ENCODE results near the gene SLC29A4. TPM values are rescaled to one million over a fixed set of nuclear protein-coding genes. Genes with fewer than 3 reads are reported as not detected.
"Not testable (repeated sequence)": the region's sequence is repeated elsewhere in the genome, so short reads cannot be mapped to it uniquely, and the experiment has no call there.

Gene SLC29A4, protein sequence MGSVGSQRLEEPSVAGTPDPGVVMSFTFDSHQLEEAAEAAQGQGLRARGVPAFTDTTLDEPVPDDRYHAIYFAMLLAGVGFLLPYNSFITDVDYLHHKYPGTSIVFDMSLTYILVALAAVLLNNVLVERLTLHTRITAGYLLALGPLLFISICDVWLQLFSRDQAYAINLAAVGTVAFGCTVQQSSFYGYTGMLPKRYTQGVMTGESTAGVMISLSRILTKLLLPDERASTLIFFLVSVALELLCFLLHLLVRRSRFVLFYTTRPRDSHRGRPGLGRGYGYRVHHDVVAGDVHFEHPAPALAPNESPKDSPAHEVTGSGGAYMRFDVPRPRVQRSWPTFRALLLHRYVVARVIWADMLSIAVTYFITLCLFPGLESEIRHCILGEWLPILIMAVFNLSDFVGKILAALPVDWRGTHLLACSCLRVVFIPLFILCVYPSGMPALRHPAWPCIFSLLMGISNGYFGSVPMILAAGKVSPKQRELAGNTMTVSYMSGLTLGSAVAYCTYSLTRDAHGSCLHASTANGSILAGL
- total RNA-seq: 1 to 10 TPM; 1.6 to 3.1 TPM

DNA sequence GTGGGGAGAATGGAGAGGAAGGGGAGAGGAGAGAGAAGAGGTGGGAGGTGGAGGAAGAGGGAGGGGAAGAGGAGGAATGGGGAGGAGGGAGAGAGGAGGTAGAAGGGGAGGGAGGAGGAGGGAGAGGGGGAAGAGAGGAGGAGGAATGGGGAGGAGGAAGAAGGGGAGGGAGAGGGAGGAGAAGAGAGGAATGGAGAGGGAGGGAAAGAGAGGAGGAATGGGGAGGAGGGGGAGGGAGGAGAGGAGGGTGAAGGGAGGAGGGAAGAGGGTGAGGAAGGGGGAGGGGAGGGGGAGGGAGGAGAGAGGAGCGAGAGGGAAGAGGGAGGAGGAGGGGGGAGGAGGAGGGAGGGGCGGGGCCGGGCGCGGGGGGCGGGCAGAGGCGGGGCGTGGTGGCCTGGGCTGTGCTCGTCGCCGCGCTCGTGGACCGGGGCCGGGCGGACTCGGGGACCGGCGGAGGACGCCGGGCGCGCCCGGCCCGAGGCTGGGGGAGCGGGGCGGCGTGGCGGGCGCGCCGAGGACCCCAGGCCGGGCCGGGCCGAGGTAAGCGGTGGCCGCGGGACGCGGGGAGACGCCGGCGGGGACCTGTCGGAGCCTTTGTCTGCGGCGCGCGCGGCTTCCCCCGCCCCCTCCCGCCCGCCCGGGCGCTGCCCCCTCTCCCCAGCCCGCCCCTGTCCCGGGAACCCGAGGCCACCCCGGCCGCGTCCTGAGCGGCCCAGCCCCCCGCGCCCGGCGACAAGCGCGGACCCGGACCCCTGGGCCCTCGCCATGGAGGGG is at the start of gene SLC29A4:
SLC29A4 (plus strand) TSS at position 401 of the 774 bp plus-strand sequence. CDS start 4,874 bp downstream, outside the sequence.
- Mint-ChIP-seq H3K36me3 (no peaks in the 10 kb centered on the region), H3K9me3 (no peaks in the 10 kb centered on the region), H3K4me1 (no peaks in the 10 kb centered on the region), H3K27me3 (peaks cover 13% of the 10 kb centered on the region), H3K27ac (no peak within 1 kb of the TSS), H3K4me3 (no peak within 1 kb of the TSS)
- DNase-seq (peak; percentile 53), ATAC-seq (ENCODE audit: low read depth) (peak; percentile 67)
- POLR2A ChIA-PET: no interaction called here

- POLR2A ChIA-PET: interaction anchor here (0.6 kb wide), 1 partner anchor 546 kb away, joined by 7 read pairs; the partner anchor contains the start of gene RNF216
- no peak for ATAC-seq (ENCODE audit: low read depth)
- Mint-ChIP-seq H3K4me1 (peaks cover 19% of the 10 kb centered on the region), H3K27ac (no peak overlapping the region), H3K27me3 (peaks cover 17% of the 10 kb centered on the region), H3K36me3 (peaks cover 11% of the 10 kb centered on the region), H3K4me3 (no peak overlapping the region), H3K9me3 (no peaks in the 10 kb centered on the region)
- no peak for DNase-seq
Measured at GRCh38 chr7:5234852-5235831, 47.6 kb upstream of the SLC29A4 start.

- H3K36me3 Mint-ChIP-seq: no peaks in the 10 kb centered on the region
- POLR2A ChIA-PET: no interaction called here
Measured at GRCh38 chr7:5237286-5237685, 45.5 kb upstream of the SLC29A4 start.

GRCh38 chr7:5238500-5238899 is 44.2 kb upstream of the SLC29A4 start:
- no peaks in the 10 kb centered on the region for H3K9me3 Mint-ChIP-seq
- DNase-seq: no peak
- peaks cover 22% of the 10 kb centered on the region for H3K4me1 Mint-ChIP-seq
- peaks cover 39% of the 10 kb centered on the region for H3K27me3 Mint-ChIP-seq
- no peak overlapping the region for H3K27ac Mint-ChIP-seq
- POLR2A ChIA-PET: no interaction called here
- no peaks in the 10 kb centered on the region for H3K36me3 Mint-ChIP-seq
- no peak for ATAC-seq (ENCODE audit: low read depth)
- no peak overlapping the region for H3K4me3 Mint-ChIP-seq

More at GRCh38 chr7:5237286-5237685, 45.5 kb upstream of the SLC29A4 start:
- no peak for ATAC-seq (ENCODE audit: low read depth)
- no peak overlapping the region for H3K27ac Mint-ChIP-seq
- peaks cover 22% of the 10 kb centered on the region for H3K4me1 Mint-ChIP-seq
- no peaks in the 10 kb centered on the region for H3K9me3 Mint-ChIP-seq
- no peak overlapping the region for H3K4me3 Mint-ChIP-seq
- DNase-seq: no peak
- peaks cover 39% of the 10 kb centered on the region for H3K27me3 Mint-ChIP-seq

DNA sequence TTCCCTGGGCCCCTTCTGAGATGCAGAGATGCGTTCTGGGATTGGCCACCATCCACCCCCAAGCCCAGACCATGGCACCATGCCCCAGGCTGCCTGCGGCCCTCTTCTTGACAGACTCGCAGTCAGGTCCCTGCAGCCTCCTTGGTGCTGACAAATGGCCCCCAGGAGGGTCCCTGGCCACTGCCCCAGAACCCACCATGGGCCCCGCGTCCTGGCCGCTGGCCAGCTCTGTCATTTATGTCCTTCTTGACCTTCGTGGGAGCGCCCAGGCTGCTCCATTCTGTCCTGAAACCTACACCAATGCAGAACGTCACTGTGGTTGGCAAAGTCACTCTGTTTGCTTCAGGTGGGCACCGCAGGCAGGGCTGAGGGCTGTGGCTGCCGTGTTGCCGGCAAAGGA is 39.5 kb upstream of the SLC29A4 start:
- peaks cover 12% of the 10 kb centered on the region for H3K4me1 Mint-ChIP-seq
- H3K27ac Mint-ChIP-seq: no peak overlapping the region
- POLR2A ChIA-PET: no interaction called here
- no peaks in the 10 kb centered on the region for H3K9me3 Mint-ChIP-seq
- H3K4me3 Mint-ChIP-seq: no peak overlapping the region
- H3K27me3 Mint-ChIP-seq: peaks cover 23% of the 10 kb centered on the region
- DNase-seq (no peak), ATAC-seq (ENCODE audit: low read depth) (no peak)
- H3K36me3 Mint-ChIP-seq: no peaks in the 10 kb centered on the region

GRCh38 chr7:5248201-5248885 is 34.4 kb upstream of the SLC29A4 start:
- H3K27me3 Mint-ChIP-seq: no peaks in the 10 kb centered on the region
- POLR2A ChIA-PET: no interaction called here
- no peak overlapping the region for H3K27ac Mint-ChIP-seq
- H3K36me3 Mint-ChIP-seq: no peaks in the 10 kb centered on the region
- ATAC-seq (ENCODE audit: low read depth) (no peak), DNase-seq (no peak)
- H3K9me3 Mint-ChIP-seq: no peaks in the 10 kb centered on the region
- no peaks in the 10 kb centered on the region for H3K4me1 Mint-ChIP-seq
- no peak overlapping the region for H3K4me3 Mint-ChIP-seq

GRCh38 chr7:5250787-5251186 is 32.0 kb upstream of the SLC29A4 start:
- not testable (repeated sequence) for H3K27me3 Mint-ChIP-seq; H3K4me3 Mint-ChIP-seq; H3K27ac Mint-ChIP-seq; H3K4me1 Mint-ChIP-seq; H3K36me3 Mint-ChIP-seq; ATAC-seq (ENCODE audit: low read depth); DNase-seq; H3K9me3 Mint-ChIP-seq
- POLR2A ChIA-PET: interaction anchor here (0.6 kb wide), 1 partner anchor 66 kb away, joined by 4 read pairs; no protein-coding TSS in a partner anchor

- H3K4me1 Mint-ChIP-seq; H3K27ac Mint-ChIP-seq; H3K36me3 Mint-ChIP-seq; H3K9me3 Mint-ChIP-seq; DNase-seq; H3K27me3 Mint-ChIP-seq; POLR2A ChIA-PET; ATAC-seq (ENCODE audit: low read depth); H3K4me3 Mint-ChIP-seq: not testable (repeated sequence)
Measured at GRCh38 chr7:5253529-5253928, 29.2 kb upstream of the SLC29A4 start.

GRCh38 chr7:5254371-5254770 is 28.4 kb upstream of the SLC29A4 start:
- H3K27me3 Mint-ChIP-seq; ATAC-seq (ENCODE audit: low read depth): not testable (repeated sequence)

GRCh38 chr7:5255832-5256231 is 26.9 kb upstream of the SLC29A4 start:
- Mint-ChIP-seq H3K9me3 (no peaks in the 10 kb centered on the region), H3K27me3 (peaks cover 6% of the 10 kb centered on the region), H3K36me3 (no peaks in the 10 kb centered on the region), H3K4me1 (no peaks in the 10 kb centered on the region), H3K4me3 (no peak overlapping the region), H3K27ac (no peak overlapping the region)
- POLR2A ChIA-PET: no interaction called here
- DNase-seq (no peak), ATAC-seq (ENCODE audit: low read depth) (no peak)

More at GRCh38 chr7:5254371-5254770, 28.4 kb upstream of the SLC29A4 start:
- DNase-seq, H3K36me3 Mint-ChIP-seq, H3K9me3 Mint-ChIP-seq, H3K4me3 Mint-ChIP-seq, H3K4me1 Mint-ChIP-seq, H3K27ac Mint-ChIP-seq: not testable (repeated sequence)
- POLR2A ChIA-PET: interaction anchor here (0.6 kb wide), 1 partner anchor 32 kb away, joined by 3 read pairs; no protein-coding TSS in a partner anchor

GRCh38 chr7:5260530-5261068 is 22.1 kb upstream of the SLC29A4 start:
- DNase-seq; H3K9me3 Mint-ChIP-seq; H3K4me3 Mint-ChIP-seq; H3K4me1 Mint-ChIP-seq; POLR2A ChIA-PET; H3K27me3 Mint-ChIP-seq; H3K36me3 Mint-ChIP-seq; H3K27ac Mint-ChIP-seq; ATAC-seq (ENCODE audit: low read depth): not testable (repeated sequence)

GRCh38 chr7:5263066-5263465 is 19.7 kb upstream of the SLC29A4 start:
- POLR2A ChIA-PET; DNase-seq; H3K27ac Mint-ChIP-seq; H3K36me3 Mint-ChIP-seq; H3K4me1 Mint-ChIP-seq; H3K9me3 Mint-ChIP-seq; ATAC-seq (ENCODE audit: low read depth); H3K27me3 Mint-ChIP-seq; H3K4me3 Mint-ChIP-seq: not testable (repeated sequence)
